GM19397 (cell line): Measurements from ENCODE around the gene NEUROG1.
"Not testable (repeated sequence)": the region's sequence is repeated elsewhere in the genome, so short reads cannot be mapped to it uniquely, and the experiment has no call there.

Source experiments
- ATAC-seq: cut with Tn5 transposase; IDR thresholded peaks from one replicate; pipeline ENCODE4 v1.9.1; 2021; ENCODE audit warnings: mild to moderate bottlenecking, moderate library complexity; ENCODE audit not compliant: unreplicated experiment

Gene NEUROG1

GRCh38 chr5:135538261-135538660 is 2.5 kb upstream of the NEUROG1 start:
- no peak for ATAC-seq

GRCh38 chr5:135537745-135538144 is 2.0 kb upstream of the NEUROG1 start:
- ATAC-seq = no peak

- no peak for ATAC-seq
These were observed 1.5 kb upstream of the NEUROG1 start for GRCh38 chr5:135537271-135537670.

- no peak for ATAC-seq
These were observed 344 bp downstream of the NEUROG1 start for GRCh38 chr5:135535420-135535819.

- no peak for ATAC-seq
These were observed 950 bp downstream of the NEUROG1 start for GRCh38 chr5:135534609-135535419.

GRCh38 chr5:135533794-135534193 is 2.0 kb downstream of the NEUROG1 start:
- ATAC-seq = no peak

- ATAC-seq = no peak
These were observed 2.4 kb downstream of the NEUROG1 start for GRCh38 chr5:135533334-135533733.

- not testable (repeated sequence) for ATAC-seq
These were observed 6.2 kb downstream of the NEUROG1 start for GRCh38 chr5:135529576-135529975.

GRCh38 chr5:135526924-135527323 is 8.8 kb downstream of the NEUROG1 start:
- ATAC-seq = no peak

GRCh38 chr5:135521964-135522363 is 13.8 kb downstream of the NEUROG1 start:
- ATAC-seq = no peak

GRCh38 chr5:135517631-135518030 is 18.1 kb downstream of the NEUROG1 start:
- ATAC-seq = no peak

GRCh38 chr5:135514116-135514515 is 21.6 kb downstream of the NEUROG1 start:
- no peak for ATAC-seq

- no peak for ATAC-seq
These were observed 23.8 kb downstream of the NEUROG1 start for GRCh38 chr5:135511761-135512575.

GRCh38 chr5:135509995-135510394 is 25.8 kb downstream of the NEUROG1 start:
- no peak for ATAC-seq

- no peak for ATAC-seq
These were observed 27.2 kb downstream of the NEUROG1 start for GRCh38 chr5:135508496-135509005.

GRCh38 chr5:135505973-135506372 is 29.8 kb downstream of the NEUROG1 start:
- ATAC-seq = no peak

GRCh38 chr5:135504376-135504775 is 31.4 kb downstream of the NEUROG1 start:
- ATAC-seq = no peak

GRCh38 chr5:135503871-135504270 is 31.9 kb downstream of the NEUROG1 start:
- ATAC-seq = no peak

GRCh38 chr5:135502836-135503520 is 32.8 kb downstream of the NEUROG1 start:
- ATAC-seq = no peak

GRCh38 chr5:135501965-135502364 is 33.8 kb downstream of the NEUROG1 start:
- ATAC-seq = no peak

GRCh38 chr5:135498637-135498995 is 37.1 kb downstream of the NEUROG1 start:
- ATAC-seq = no peak
